A204.1 (cell line): Measurements from ENCODE around the gene NLRP6.
"Not testable (repeated sequence)": the region's sequence is repeated elsewhere in the genome, so short reads cannot be mapped to it uniquely, and the experiment has no call there.

ENCODE experiments used
- FAIRE-seq: peaks from 2 replicates; lab custom pipeline; 2012; peaks lifted over from hg19 to GRCh38; lab: Jason Lieb, UNC

Gene NLRP6

GRCh38 chr11:256952-257737 lies 21.1 kb upstream of the NLRP6 start:
- no peak for FAIRE-seq

- no peak for FAIRE-seq
These were observed 20.3 kb upstream of the NLRP6 start for GRCh38 chr11:257766-258493.

- FAIRE-seq: no peak
These were observed 18.8 kb upstream of the NLRP6 start for GRCh38 chr11:259413-259812.

GRCh38 chr11:261624-262023 lies 16.6 kb upstream of the NLRP6 start:
- no peak for FAIRE-seq

- no peak for FAIRE-seq
These were observed 11.3 kb upstream of the NLRP6 start for GRCh38 chr11:266676-267439.

GRCh38 chr11:267491-267994 lies 10.7 kb upstream of the NLRP6 start:
- FAIRE-seq: no peak

GRCh38 chr11:268716-269145 lies 9.5 kb upstream of the NLRP6 start:
- FAIRE-seq: not testable (repeated sequence)

- FAIRE-seq: no peak
These were observed 8.9 kb upstream of the NLRP6 start for GRCh38 chr11:269146-269890.

GRCh38 chr11:270451-271318 lies 7.5 kb upstream of the NLRP6 start:
- no peak for FAIRE-seq

- FAIRE-seq: no peak
These were observed 6.9 kb upstream of the NLRP6 start for GRCh38 chr11:271319-271715.

- no peak for FAIRE-seq
These were observed 5.8 kb upstream of the NLRP6 start for GRCh38 chr11:272195-272930.

- no peak for FAIRE-seq
These were observed 5.3 kb upstream of the NLRP6 start for GRCh38 chr11:272931-273198.

GRCh38 chr11:276219-276618 lies 2.0 kb upstream of the NLRP6 start:
- no peak for FAIRE-seq

GRCh38 chr11:279040-279965 lies 1.1 kb downstream of the NLRP6 start:
- no peak for FAIRE-seq

GRCh38 chr11:279966-280705 lies 1.9 kb downstream of the NLRP6 start:
- no peak for FAIRE-seq

GRCh38 chr11:280706-281485 lies 2.7 kb downstream of the NLRP6 start:
- no peak for FAIRE-seq

GRCh38 chr11:281486-282161 lies 3.4 kb downstream of the NLRP6 start:
- FAIRE-seq: no peak
